Left lobe of liver (tissue), 2 donors: ENCODE data around the gene ZNF280D. TPM values are rescaled to one million over a fixed set of nuclear protein-coding genes. Genes with fewer than 3 reads are reported as not detected.
"Not testable (repeated sequence)": the region's sequence is repeated elsewhere in the genome, so short reads cannot be mapped to it uniquely, and the experiment has no call there.

Experiments
- ATAC-seq: fragments of 200-7000 bp; cut with Tn5 transposase; one replicate; pipeline ENCODE4 v1.9.1; 2020; ENCODE audit warnings: mild to moderate bottlenecking, moderate library complexity
- DNase-seq: peaks from one replicate; pipeline ENCODE4 v3.0.0-alpha.2; 2020; ENCODE audit warnings: low spot score
- total RNA-seq: library from RNA; stranded (reverse); gene quantifications from one replicate; pipeline ENCODE4 v1.2.1, GENCODE V29; 2021
- donor health status: DM: no; HTN: no; CAD: no; lungs with moderate emphysema.
- donor health status: DM: no; HTN: yes; CAD: no.

ZNF280D gene, protein sequence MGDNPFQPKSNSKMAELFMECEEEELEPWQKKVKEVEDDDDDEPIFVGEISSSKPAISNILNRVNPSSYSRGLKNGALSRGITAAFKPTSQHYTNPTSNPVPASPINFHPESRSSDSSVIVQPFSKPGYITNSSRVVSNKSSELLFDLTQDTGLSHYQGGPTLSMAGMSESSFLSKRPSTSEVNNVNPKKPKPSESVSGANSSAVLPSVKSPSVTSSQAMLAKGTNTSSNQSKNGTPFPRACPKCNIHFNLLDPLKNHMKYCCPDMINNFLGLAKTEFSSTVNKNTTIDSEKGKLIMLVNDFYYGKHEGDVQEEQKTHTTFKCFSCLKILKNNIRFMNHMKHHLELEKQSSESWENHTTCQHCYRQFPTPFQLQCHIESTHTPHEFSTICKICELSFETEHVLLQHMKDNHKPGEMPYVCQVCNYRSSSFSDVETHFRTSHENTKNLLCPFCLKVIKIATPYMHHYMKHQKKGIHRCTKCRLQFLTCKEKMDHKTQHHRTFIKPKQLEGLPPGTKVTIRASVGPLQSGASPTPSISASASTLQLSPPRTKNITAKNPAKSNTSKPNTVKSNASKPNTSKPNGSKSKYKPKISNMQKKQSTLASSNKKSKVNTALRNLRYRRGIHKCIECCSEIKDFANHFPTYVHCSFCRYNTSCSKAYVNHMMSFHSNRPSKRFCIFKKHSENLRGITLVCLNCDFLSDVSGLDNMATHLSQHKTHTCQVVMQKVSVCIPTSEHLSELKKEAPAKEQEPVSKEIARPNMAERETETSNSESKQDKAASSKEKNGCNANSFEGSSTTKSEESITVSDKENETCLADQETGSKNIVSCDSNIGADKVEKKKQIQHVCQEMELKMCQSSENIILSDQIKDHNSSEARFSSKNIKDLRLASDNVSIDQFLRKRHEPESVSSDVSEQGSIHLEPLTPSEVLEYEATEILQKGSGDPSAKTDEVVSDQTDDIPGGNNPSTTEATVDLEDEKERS
- total RNA-seq: 15.8 TPM

DNA sequence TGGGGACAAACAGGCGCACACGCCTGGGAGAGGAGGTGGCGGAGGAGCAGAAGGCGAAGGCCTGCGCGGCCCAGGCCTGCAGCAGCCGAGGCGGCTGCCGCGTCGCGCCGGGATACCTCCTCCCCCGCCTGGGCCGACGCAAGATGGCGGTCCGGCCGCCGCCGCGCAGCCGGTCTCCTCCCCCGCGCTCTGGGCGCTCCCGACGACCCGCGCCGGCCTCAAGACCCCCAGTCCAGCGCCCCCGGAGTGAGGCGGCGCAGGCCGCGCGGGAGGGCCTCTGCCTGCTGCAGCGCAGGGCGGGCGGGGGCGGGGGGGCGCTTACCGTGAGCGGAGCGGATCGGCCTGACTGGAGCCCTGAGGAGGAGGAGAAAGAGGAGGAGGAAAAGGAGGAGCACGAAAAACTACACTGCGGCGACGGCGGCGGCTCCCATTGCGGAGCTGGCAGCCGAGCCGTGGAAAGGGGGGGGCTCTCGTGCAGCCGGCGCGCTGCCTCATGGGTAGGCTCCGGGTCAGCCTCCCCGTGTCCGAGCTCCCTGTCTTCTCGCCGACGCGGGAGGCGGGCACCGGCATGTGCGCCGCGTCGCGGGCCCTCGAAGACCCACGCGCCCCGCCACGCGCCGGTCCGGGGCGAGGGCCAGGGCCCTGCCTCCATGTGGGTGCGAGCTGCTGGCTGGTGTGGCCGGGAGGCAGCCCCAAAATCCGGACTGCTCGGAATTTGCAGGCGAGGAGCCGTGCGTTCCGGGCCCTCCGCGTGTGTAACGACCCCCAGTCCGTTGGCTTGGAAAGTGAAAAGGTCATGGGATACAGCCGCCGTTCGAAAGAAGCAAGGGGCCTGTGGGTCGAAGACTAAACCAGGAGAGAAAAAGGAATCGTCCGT, at the start of gene ZNF280D:
Gene ZNF280D, minus strand, starts transcription at position 374 of the 877 bp plus-strand sequence. CDS start 26,400 bp downstream, outside the sequence.
- DNase-seq: peak; percentile 92
- peak; percentile 92 for ATAC-seq

DNA sequence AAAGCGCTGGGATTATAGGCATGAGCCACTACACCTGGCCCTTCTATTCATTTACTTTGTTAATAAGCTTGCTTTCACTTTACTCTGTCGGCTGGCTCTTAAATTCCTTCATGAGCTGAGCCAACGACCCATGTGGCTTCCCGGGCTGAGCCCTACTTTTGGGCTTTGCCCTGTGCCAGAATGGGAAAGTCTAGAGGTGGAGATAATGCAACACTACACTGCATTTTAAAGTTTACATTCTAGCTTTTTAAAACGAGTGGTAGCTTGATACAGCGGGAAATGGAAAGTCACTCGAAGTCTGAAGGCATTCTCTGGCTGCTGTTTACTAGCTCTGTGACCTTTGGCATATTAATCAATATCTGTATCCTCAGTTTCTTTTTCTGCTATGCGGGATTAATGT, 49.0 kb upstream of the ZNF280D start:
- DNase-seq (peak; percentile 60), ATAC-seq (peak; percentile 79)

DNA sequence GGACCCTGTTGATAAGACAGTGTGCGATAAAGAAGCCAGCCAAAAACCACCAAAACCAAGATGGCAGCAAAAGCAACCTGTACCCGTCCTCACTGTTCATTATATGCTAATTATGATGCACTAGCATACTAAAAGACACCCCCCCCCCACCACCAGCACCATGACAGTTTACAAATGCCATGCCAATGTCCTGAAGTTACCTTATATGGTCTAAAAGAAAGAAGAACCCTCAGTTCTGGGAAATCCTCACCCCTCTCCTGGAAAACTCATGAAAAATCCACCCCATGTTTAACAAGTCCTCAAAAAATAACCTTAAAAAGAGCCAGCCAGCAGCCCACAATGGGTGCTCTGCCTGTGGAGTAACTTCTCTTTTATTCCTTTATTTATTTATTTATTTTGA, 48.4 kb upstream of the ZNF280D start:
- ATAC-seq (peak; percentile 11), DNase-seq (no peak)

DNA sequence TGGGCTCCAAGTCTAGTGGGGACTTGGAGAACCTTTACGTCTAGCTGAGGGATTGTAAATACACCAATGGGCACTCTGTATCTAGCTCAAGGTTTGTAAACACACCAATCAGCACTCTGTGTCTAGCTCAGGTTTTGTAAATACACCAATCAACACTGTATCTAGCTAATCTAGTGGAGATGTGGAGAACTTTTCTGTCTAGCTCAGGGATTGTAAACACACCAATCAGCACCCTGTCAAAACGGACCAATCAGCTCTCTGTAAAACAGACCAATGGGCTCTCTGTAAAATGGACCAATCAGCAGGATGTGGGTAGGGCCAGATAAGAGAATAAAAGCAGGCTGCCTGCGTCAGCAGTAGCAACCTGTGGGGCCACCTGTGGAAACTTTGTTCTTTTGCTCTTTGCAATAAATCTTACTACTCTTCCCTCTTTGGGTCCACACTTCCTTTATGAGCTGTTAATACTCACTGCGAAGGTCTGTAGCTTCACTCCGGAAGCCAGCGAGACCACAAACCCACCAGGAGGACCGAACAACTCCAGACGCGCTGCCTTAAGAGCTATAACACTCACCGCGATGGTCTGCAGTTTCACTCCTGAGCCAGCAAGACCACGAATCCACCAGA, 46.9 kb upstream of the ZNF280D start:
- DNase-seq, ATAC-seq: not testable (repeated sequence)

DNA sequence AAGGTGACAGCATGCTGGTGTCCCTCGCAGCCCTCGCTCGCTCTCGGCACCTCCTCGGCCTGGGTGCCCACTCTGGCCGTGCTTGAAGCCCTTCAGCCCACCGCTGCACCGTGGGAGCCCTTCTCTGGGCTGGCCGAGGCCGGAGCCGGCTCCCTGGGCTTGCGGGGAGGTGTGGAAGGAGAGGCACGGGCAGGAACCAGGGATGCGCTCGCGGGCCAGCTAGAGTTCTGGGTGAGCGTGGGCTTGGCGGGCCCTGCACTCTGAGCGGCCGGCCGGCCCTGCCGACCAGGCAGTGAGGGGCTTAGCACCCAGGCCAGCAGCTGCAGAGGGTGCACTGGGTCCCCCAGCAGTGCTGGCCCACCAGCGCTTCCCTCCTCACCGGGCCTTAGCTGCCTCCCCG, 46.1 kb upstream of the ZNF280D start:
- not testable (repeated sequence) for ATAC-seq, DNase-seq

DNA sequence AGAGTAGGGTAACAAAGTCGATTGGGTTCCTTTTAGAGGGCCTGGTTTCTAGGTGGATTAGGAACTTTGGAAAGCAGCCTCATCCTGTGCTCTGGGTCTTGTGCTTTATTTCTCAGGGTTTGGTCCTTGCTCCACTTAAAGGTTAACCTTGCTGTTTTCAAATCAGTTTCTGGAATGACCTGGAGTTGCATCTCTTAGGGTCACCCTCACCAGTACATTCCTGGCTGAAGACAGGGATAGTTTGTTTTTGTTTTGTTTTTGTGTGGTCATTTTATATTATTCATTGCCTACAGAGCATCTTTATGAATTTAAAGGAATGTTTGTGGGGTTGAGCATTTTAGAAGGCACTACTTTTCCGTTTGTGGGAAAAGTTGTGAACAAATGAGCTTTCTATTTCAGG, 45.5 kb upstream of the ZNF280D start:
- no peak for DNase-seq
- peak; percentile 50 for ATAC-seq

DNA sequence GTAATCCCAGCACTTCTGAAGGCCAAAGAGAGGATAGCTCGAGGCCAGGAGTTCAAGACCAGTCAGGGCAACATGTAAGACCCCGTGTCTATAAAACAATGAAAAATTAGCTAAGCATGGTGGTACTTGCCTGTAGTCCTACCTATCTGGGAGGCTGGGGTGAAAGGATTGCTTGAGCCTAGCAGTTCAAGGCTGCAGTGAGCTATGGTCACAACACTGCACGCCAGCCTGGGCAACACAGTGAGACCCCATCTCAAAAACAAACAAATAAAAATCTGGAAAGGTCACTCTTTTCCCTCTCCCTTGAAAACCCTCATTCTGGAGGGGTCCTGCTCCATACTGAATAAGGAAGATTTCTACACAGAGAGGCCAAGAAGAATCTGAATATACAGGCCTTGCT, 43.5 kb upstream of the ZNF280D start:
- ATAC-seq: no peak
- no peak for DNase-seq

DNA sequence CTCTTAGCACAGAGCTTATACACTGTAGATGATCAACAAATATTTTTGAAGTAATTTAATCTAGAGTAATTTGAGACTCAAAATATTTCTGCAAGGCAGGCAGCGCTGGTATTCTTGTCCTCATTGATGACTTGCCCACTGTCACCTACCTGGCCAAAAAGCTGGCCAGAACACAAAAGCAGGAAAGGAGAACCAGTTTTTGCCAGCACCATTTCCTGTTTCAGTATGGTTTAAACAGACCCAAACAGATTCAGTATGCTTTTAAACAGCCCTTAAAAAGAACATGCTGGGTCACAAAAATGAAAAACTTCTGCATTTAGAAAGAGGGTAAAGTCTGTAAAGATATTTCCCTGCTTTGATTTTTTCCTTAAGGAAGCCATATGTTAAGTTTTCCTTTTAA, 42.3 kb upstream of the ZNF280D start:
- ATAC-seq: no peak

DNA sequence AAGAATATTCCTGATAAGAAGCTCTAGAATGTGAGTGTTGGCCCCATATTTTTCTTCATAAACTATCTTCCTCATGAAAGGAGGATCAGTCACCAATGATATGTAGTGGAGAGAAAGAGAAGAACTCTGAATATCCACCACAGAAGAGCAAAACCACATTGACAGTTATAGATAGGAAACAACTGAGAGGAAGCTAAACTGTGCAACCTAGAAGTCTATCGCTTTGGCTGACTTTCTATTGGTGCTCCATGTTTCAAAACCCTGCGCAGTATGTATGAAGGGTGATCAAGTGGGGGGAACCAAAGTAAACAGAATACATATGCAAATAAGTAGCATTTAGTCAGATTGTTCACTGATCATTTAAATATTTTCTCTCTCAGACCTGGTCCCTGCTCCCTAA, 41.0 kb upstream of the ZNF280D start:
- no peak for DNase-seq
- ATAC-seq: no peak

More for the DNA sequence above, 42.3 kb upstream of the ZNF280D start:
- DNase-seq: no peak

DNA sequence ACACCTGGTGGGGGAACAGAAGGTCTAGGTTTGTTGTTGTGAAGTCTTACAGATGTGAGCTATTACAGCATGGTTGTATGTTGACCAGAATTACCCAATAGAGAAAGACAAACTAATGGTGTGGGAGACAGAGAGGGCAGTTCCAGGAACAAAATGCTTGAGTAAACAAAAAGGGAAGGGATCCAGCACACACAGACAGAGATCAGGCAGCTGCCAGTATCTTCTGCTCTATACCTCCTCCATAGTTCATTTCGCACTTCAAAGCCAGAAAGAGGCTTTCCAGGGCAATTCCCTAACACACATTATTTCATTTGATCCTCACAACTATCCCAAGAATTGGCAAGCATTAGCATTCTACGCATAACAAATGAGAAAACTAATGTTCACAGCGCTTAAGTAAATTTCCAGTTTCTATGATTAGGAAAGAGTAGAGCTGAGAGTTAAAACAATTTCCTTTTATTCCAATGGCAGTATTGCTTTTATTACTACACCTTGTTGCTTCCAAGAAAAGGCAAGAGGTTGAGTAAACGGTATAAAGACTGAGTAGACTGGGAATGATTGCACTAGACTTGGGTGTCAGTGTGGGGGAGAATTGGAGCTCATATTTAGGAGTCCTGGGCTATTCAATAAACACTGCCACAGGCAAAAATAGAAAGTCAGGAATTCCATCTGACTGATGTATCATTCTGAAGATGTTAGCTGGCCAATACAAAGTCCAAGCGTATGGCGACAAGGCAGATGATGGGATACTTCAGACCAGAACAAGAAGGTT, 39.7 kb upstream of the ZNF280D start:
- ATAC-seq: peak; percentile 95
- DNase-seq: peak; percentile 54

DNA sequence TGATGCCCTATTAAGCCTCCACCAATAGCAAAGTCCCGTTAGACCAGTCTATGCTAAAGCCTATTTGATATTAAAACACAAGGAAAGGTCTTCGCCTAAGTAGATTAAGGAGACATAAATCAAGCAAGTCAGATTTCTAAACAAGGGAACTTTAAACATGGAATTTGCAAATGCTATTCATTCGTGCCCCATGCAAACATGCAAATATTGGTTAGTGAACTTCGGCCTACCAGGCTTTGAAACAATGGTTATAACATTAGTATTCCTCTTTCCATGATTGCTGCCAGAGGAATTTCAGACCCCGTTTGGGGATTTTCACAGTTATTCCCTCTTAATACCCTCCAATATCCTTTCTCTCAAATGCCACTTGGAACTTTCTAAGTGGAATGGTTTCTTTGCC, 36.9 kb upstream of the ZNF280D start:
- ATAC-seq (peak; percentile 19), DNase-seq (no peak)

DNA sequence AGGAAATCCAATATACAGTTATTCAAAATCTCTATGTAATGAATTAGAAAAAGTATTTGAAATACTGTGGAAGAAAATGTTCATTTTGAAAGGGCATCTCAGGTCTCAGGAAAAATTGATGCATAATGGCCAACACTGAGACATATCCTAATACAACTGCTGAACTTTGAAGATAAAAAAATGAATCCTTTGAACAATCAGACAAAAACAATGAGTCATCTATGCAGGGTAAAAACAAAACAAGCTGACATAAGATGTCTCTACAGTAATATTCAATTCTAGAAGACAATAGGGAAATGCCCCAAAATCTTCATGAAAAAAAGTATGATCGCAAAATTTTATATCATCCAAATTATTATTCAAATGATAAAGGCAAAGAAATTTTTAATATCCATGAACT, 34.0 kb upstream of the ZNF280D start:
- ATAC-seq (no peak), DNase-seq (no peak)

DNA sequence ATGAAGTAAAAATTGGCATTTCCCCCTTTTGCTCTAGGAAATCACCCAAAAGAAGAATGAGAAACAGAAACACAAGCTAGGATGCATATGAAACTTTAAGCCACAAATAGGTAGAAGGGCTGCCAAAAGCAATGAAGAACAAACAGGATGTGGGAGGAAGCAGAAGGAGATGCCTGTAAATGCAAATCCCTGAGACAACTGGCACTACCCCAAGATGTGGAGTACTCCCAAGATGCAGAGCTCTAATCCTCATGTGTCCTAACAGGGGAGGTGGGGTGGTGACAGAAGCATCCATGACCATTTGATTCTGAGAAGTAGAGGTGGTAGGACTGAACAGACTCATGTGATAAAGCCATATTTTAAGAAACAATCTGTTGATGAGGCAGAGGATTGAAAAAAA, 31.9 kb upstream of the ZNF280D start:
- no peak for ATAC-seq
- DNase-seq: no peak

DNA sequence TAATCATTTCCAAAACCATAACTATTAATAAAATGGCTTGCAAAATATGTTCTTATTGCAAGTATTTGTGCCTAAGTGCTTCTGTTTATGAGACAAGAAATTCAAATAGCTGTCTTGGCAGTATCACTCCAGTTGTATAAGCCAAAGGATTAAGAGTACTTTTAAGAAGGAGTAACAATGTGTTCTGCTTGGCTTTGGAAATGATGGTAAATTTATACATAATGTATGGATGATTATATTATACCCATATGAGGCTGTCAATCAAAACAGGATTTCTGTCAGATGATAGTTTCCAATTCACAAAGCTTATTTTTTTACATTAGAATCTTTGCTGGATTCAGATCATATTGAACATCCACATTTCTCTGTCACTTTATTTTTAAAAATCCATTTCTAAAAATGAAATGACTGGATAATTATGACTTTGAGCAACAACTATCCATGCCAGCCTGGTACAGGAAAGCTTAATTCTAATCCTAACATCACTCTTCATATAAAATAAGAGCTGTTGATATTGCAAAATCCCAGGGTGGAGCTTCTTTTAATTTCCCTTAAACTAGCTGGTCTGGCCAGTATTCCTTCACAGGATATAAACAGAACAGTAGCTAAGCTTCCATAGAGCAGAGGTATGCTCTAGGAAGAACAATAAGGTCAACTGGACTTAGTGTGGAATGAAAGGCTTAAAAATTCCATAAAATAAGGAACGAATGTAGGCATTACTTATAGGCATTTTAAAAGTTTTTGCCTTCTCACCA, 30.0 kb upstream of the ZNF280D start:
- no peak for ATAC-seq
- no peak for DNase-seq

DNA sequence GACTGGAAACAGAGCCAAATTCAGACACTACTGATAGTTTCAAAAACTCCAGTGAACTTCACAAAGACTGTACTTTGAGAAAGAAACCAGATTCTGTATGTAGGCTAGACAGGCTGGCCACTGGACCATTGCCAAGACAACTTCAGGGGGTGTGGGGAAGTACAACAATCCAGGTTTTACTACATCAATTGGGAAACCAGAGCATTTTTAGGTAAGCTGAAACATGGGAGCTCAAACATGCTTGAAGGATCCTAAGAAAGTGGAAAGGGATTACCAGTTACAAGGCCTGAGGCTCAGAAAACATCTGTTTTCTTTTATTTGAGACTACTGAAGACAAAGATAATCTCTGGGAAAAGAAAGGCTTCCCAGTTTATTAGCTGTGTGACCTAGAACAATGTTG, 26.9 kb upstream of the ZNF280D start:
- ATAC-seq (no peak), DNase-seq (no peak)

DNA sequence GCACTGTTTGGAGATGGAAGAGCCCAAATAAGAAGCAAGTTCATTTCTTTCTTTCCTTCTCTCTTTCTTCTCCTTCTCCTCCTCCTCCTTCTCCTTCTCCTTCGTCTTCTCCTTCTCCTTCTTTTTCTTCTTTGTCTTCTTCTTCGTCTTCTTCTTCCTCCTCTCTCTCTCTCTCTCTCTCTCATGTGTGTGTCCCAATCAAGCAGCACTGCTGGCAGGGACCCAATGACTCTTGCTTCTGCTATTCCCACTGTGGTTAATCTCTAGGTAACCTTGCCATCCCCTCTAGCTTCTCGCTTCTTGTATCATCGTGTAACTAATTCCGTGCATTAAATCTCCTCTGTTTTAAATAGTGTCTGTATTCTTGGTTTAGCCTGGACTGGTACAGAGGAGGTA, 26.1 kb upstream of the ZNF280D start:
- ATAC-seq: no peak
- no peak for DNase-seq

DNA sequence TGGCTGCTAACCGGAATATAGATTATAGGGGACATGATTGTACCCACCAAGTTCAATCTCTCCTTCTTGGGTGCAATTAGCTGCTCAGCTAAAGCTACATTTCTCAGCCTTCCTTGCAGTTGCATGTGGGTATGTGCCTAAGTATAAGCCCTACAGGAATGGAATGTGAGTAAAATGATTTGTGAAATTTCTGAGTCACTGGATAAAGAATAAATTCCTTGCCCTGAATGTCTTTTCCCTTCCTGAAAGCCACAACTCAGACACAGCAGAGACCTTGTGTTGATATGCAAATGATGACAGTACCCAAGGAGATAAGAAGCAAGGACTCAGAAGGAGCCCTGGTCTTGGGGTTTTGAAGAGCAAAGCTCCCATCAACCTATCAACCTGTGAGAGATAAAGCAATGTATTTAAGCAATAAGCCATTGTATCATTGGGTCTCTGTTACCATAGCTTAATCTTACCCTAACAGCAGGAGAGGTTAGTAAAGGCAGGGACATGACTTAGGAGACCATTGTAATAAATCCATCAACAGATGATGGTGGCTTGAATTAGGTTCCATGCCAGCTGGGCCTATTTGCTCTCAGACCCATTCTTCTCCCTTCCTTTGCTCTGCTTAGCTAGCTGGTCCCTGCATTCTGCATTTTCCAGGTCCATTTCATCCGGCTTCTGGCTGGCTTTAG, 25.6 kb upstream of the ZNF280D start:
- no peak for DNase-seq

DNA sequence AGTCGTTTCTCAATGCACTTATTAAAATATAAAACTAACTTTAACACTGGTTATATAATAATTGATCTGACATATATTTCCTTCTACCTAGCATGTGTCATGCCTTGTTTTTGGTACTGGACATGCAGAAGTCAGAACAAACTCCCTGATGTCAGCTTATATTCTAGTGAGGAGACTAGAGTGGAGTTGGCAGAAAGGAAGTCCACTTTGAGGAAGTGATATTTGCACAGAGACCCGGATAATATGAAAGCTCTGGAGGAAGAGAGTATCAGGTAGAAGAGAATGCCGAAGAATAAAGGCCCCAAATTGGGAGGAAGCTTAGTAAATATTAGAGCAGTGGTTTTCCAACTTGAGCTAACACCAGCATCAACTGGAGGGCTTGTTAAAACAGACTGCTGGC, 24.6 kb upstream of the ZNF280D start:
- no peak for DNase-seq
- no peak for ATAC-seq

More for the DNA sequence above, 25.6 kb upstream of the ZNF280D start:
- ATAC-seq: no peak
